ENCODE results near the gene SPOCD1. TPM values are rescaled to one million over a fixed set of nuclear protein-coding genes. Genes with fewer than 3 reads are reported as not detected.

SPOCD1 gene
- polyA plus RNA-seq, 3 donors, result 0.14 to 0.84 (median 0.44) TPM

Other genes starting within 250 kb of the SPOCD1 start
- 10 to 100 TPM; 45.5 to 51.5 (median 47.4) TPM for gene TINAGL1, start 239.5 kb downstream of the SPOCD1 start, polyA plus RNA-seq (ENCODE audit: insufficient read length in 3 of 3)
- under 1 TPM; 0.14 to 0.39 (median 0.31) TPM for gene HCRTR1, start 198.3 kb downstream of the SPOCD1 start, polyA plus RNA-seq (ENCODE audit: insufficient read length in 3 of 3)
- 10 to 100 TPM; 77.2 to 81.4 (median 79.1) TPM for gene PEF1, start 171.1 kb downstream of the SPOCD1 start, polyA plus RNA-seq (ENCODE audit: insufficient read length in 3 of 3)
- 10 to 100 TPM; 50.2 to 59.0 (median 56.5) TPM for gene COL16A1, start 112.0 kb downstream of the SPOCD1 start, polyA plus RNA-seq (ENCODE audit: insufficient read length in 3 of 3)
- 10 to 100 TPM; 13.5 to 18.2 (median 17.8) TPM for gene ADGRB2, start 51.7 kb downstream of the SPOCD1 start, polyA plus RNA-seq (ENCODE audit: insufficient read length in 3 of 3)
- 100 to 1,000 TPM; 169 to 202 (median 195) TPM for gene PTP4A2, start 122.3 kb upstream of the SPOCD1 start, polyA plus RNA-seq (ENCODE audit: insufficient read length in 3 of 3)
- 100 to 1,000 TPM; 218 to 249 (median 237) TPM for gene KHDRBS1, start 197.8 kb upstream of the SPOCD1 start, polyA plus RNA-seq (ENCODE audit: insufficient read length in 3 of 3)